H1 (cell line): Measurements from ENCODE around the gene PTPN13. TPM values are rescaled to one million over a fixed set of nuclear protein-coding genes. Genes with fewer than 3 reads are reported as not detected.

Source experiments
- CTCF ChIA-PET: fragments of 300-600 bp; sonication (Branson Sonifier 250); formaldehyde crosslinking; loops from one replicate; lab custom pipeline; 2021; ENCODE audit not compliant: partially characterized antibody; lab: Charles Lee
- POLR2A ChIA-PET: fragments of 300-600 bp; sonication (Branson Sonifier 250); formaldehyde crosslinking; loops from one replicate; lab custom pipeline; 2021; ENCODE audit warnings: inconsistent platforms; ENCODE audit not compliant: partially characterized antibody; lab: Charles Lee
- DNase-seq, 2 experiments: peaks; one replicate each; pipeline versions ENCODE4 v3.0.0 to v3.0.0-alpha.2; 2010 to 2022; ENCODE audit warnings: low spot score in 2 of 2, low read depth in 1 of 2, mixed read lengths in 1 of 2
- FAIRE-seq: peaks from 2 replicates; lab custom pipeline; 2011; peaks lifted over from hg19 to GRCh38; lab: Jason Lieb, UNC
- H2AFZ ChIP-seq: 2 replicates; pipeline ENCODE4 v1.8.1; 2012; ENCODE audit warnings: low read length, inconsistent platforms
- H2AK5ac ChIP-seq: 2 replicates; pipeline ENCODE4 v1.6.1; 2013; ENCODE audit warnings: low read depth, low read length
- H2BK120ac ChIP-seq: replicated peaks from 2 replicates; pipeline ENCODE3; 2013; ENCODE audit warnings: low read depth, low read length, inconsistent platforms
- H2BK12ac ChIP-seq: 2 replicates; pipeline ENCODE4 v1.6.1; 2013; ENCODE audit warnings: low read depth, low read length
- H2BK15ac ChIP-seq: 2 replicates; pipeline ENCODE4 v1.6.1; 2013; ENCODE audit warnings: low read length
- H2BK20ac ChIP-seq: 2 replicates; pipeline ENCODE4 v1.6.1; 2013; ENCODE audit warnings: low read length
- H2BK5ac ChIP-seq: 2 replicates; pipeline ENCODE4 v1.6.1; 2013; ENCODE audit warnings: low read depth, low read length
- H3K14ac ChIP-seq: 2 replicates; pipeline ENCODE4 v1.6.1; 2013; ENCODE audit warnings: inconsistent platforms; ENCODE audit not compliant: insufficient read length
- H3K18ac ChIP-seq: 2 replicates; pipeline ENCODE4 v1.6.1; 2013; ENCODE audit warnings: low read length; ENCODE audit errors: extremely low read depth
- H3K23ac ChIP-seq: 2 replicates; pipeline ENCODE4 v1.6.1; 2013; ENCODE audit warnings: inconsistent platforms; ENCODE audit not compliant: insufficient read length
- H3K23me2 ChIP-seq: 2 replicates; pipeline ENCODE4 v1.6.1; 2013; ENCODE audit warnings: low read depth, low read length
- H3K27ac ChIP-seq: 2 replicates; pipeline ENCODE4 v1.6.1; 2011; ENCODE audit warnings: low read depth, low read length, inconsistent platforms
- H3K27me3 ChIP-seq, 4 experiments: replicated peaks in 1 of 4; 1 replicate in 1 of 4; 2 replicates in 3 of 4; pipeline versions ENCODE4 v1.6.1 to v1.8.1; 2011 to 2013; ENCODE audit warnings: low read length in 3 of 4, mild to moderate bottlenecking in 3 of 4, inconsistent platforms in 2 of 4, mixed read lengths in 2 of 4, moderate library complexity in 1 of 4; ENCODE audit not compliant: control insufficient read depth in 3 of 4, insufficient read depth in 3 of 4; ENCODE audit errors: extremely low read depth in 1 of 4
- H3K36me3 ChIP-seq, 4 experiments: 2 replicates each; pipeline versions ENCODE4 v1.6.1 to v1.8.1; 2011 to 2013; ENCODE audit warnings: mild to moderate bottlenecking in 4 of 4, low read length in 3 of 4, moderate library complexity in 2 of 4, control low read depth in 1 of 4, inconsistent platforms in 1 of 4; ENCODE audit not compliant: insufficient read depth in 4 of 4, control insufficient read depth in 2 of 4
- H3K4ac ChIP-seq: replicated peaks from 2 replicates; pipeline ENCODE3; 2013; ENCODE audit warnings: low read length, low read depth, mixed read lengths, inconsistent platforms; ENCODE audit not compliant: insufficient read length
- H3K4me1 ChIP-seq, 4 experiments: replicated peaks in 1 of 4; 1 replicate in 1 of 4; 2 replicates in 3 of 4; pipeline versions ENCODE4 v1.6.1 to v1.8.1; 2011 to 2013; ENCODE audit warnings: low read length in 3 of 4, inconsistent platforms in 2 of 4, mixed read lengths in 1 of 4; ENCODE audit not compliant: insufficient read depth in 4 of 4, control insufficient read depth in 3 of 4
- H3K4me2 ChIP-seq, 2 experiments: 2 replicates each; pipeline versions ENCODE4 v1.6.1 to v1.8.1; 2011 to 2013; ENCODE audit warnings: low read depth in 2 of 2, low read length in 2 of 2, control low read depth in 1 of 2, inconsistent platforms in 1 of 2, mild to moderate bottlenecking in 1 of 2; ENCODE audit not compliant: insufficient read depth in 1 of 2
- H3K4me3 ChIP-seq, 4 experiments: fragments of 200-600, 300-600 bp in 1 of 4; sonication (generic), shearing (Covaris generic), sonication (Bioruptor Twin) in 1 of 4; 2 replicates each; pipeline versions ENCODE4 v1.5.1 to v1.8.1; 2011 to 2016; ENCODE audit warnings: low read length in 4 of 4, low read depth in 3 of 4, control low read depth in 2 of 4, inconsistent platforms in 2 of 4, mild to moderate bottlenecking in 2 of 4, mixed read lengths in 1 of 4, moderate library complexity in 1 of 4; ENCODE audit not compliant: insufficient read depth in 2 of 4; ENCODE audit errors: extremely low read depth in 1 of 4
- H3K56ac ChIP-seq: replicated peaks from 2 replicates; pipeline ENCODE3; 2013; ENCODE audit warnings: low read depth, mild to moderate bottlenecking, mixed read lengths, low read length, inconsistent platforms; ENCODE audit not compliant: insufficient read length
- H3K79me1 ChIP-seq: 2 replicates; pipeline ENCODE4 v1.6.1; 2013; ENCODE audit warnings: low read depth, low read length, control low read depth
- H3K79me2 ChIP-seq, 2 experiments: 2 replicates each; pipeline versions ENCODE4 v1.6.1 to v1.8.1; 2012 to 2013; ENCODE audit warnings: low read length in 2 of 2, mild to moderate bottlenecking in 2 of 2, inconsistent platforms in 1 of 2; ENCODE audit not compliant: insufficient read depth in 2 of 2, control insufficient read depth in 1 of 2
- H3K9ac ChIP-seq, 4 experiments: replicated peaks in 1 of 4; 1 replicate in 1 of 4; 2 replicates in 3 of 4; pipeline versions ENCODE4 v1.6.1 to v1.8.1; 2011 to 2013; ENCODE audit warnings: low read depth in 3 of 4, low read length in 3 of 4, control low read depth in 2 of 4, mild to moderate bottlenecking in 2 of 4, moderate library complexity in 2 of 4, inconsistent platforms in 1 of 4; ENCODE audit errors: extremely low read depth in 1 of 4
- H3K9me3 ChIP-seq, 2 experiments: 2 replicates each; pipeline versions ENCODE4 v1.6.1 to v1.8.1; 2012 to 2013; ENCODE audit warnings: mild to moderate bottlenecking in 2 of 2, moderate library complexity in 2 of 2, control low read depth in 1 of 2, inconsistent platforms in 1 of 2, low read depth in 1 of 2, low read length in 1 of 2, mixed read lengths in 1 of 2; ENCODE audit not compliant: insufficient read depth in 2 of 2
- H4K20me1 ChIP-seq, 2 experiments: replicated peaks in 1 of 2; 2 replicates each; pipeline versions ENCODE3 to v1.8.1; 2011 to 2013; ENCODE audit warnings: inconsistent platforms in 2 of 2, low read length in 2 of 2, mild to moderate bottlenecking in 1 of 2; ENCODE audit not compliant: insufficient read depth in 2 of 2, control insufficient read depth in 1 of 2
- H4K5ac ChIP-seq: 2 replicates; pipeline ENCODE4 v1.6.1; 2013; ENCODE audit warnings: low read length, low read depth, mixed read lengths, inconsistent platforms; ENCODE audit not compliant: insufficient read length
- H4K8ac ChIP-seq: 2 replicates; pipeline ENCODE4 v1.8.0; 2013; ENCODE audit warnings: mild to moderate bottlenecking, moderate library complexity, low read length, inconsistent platforms; ENCODE audit not compliant: insufficient read depth; ENCODE audit errors: extremely low read depth
- H4K91ac ChIP-seq: replicated peaks from 2 replicates; pipeline ENCODE3; 2013; ENCODE audit warnings: low read length, mixed read lengths, inconsistent platforms; ENCODE audit not compliant: insufficient read length
- ASH2L ChIP-seq: fragments of 200-600, 300-600 bp; sonication (generic); IDR thresholded peaks from one replicate; pipeline ENCODE4 v1.7.1; 2017; ENCODE audit warnings: low read length
- ATF3 ChIP-seq: IDR thresholded peaks from 2 replicates; pipeline ENCODE4 v1.6.1; 2011; ENCODE audit warnings: low read depth, mild to moderate bottlenecking, low read length; ENCODE audit not compliant: insufficient read depth
- CHD1 ChIP-seq: IDR thresholded peaks from 2 replicates; pipeline ENCODE4 v1.6.1; 2012; ENCODE audit warnings: low read depth, low read length, improper control_type of control experiment
- FOSL1 ChIP-seq: IDR thresholded peaks from 2 replicates; pipeline ENCODE4 v1.6.1; 2011; ENCODE audit warnings: mild to moderate bottlenecking, low read depth, low read length, moderate library complexity; ENCODE audit not compliant: insufficient read depth
- JUN ChIP-seq: IDR thresholded peaks from 2 replicates; pipeline ENCODE4 v1.6.1; 2011; ENCODE audit warnings: low read depth, mild to moderate bottlenecking, improper control_type of control experiment, low read length
- KDM4A ChIP-seq: IDR thresholded peaks from one replicate; pipeline ENCODE4 v1.7.1; 2012; ENCODE audit warnings: low read depth, mild to moderate bottlenecking, moderate library complexity, low read length, inconsistent platforms; ENCODE audit not compliant: severe bottlenecking
- POU5F1 ChIP-seq: IDR thresholded peaks from 2 replicates; pipeline ENCODE4 v1.6.1; 2011; ENCODE audit warnings: low read depth, mild to moderate bottlenecking, low read length, moderate library complexity
- RAD21 ChIP-seq, 2 experiments: IDR thresholded peaks in 1 of 2; conservative IDR thresholded peaks in 1 of 2; 2 replicates each; pipeline ENCODE4 v1.6.1; 2011; ENCODE audit warnings: low read depth in 2 of 2, low read length in 2 of 2, improper control_type of control experiment in 1 of 2, inconsistent platforms in 1 of 2, mild to moderate bottlenecking in 1 of 2, moderate library complexity in 1 of 2
- RBBP5 ChIP-seq: IDR thresholded peaks from 2 replicates; pipeline ENCODE4 v1.7.1; 2012; ENCODE audit warnings: low read depth, mild to moderate bottlenecking, inconsistent platforms, low read length, moderate library complexity, borderline replicate concordance
- RNF2 ChIP-seq: fragments of 200-900, 300-1000 bp; sonication (generic); IDR thresholded peaks from 2 replicates; pipeline ENCODE4 v1.7.1; 2016; ENCODE audit warnings: borderline replicate concordance, low read depth, mild to moderate bottlenecking, antibody characterized with exemption, low read length; ENCODE audit not compliant: poor library complexity, severe bottlenecking; ENCODE audit errors: missing control alignments
- SIRT6 ChIP-seq: IDR thresholded peaks from one replicate; pipeline ENCODE4 v1.7.1; 2012; ENCODE audit warnings: low read length, inconsistent platforms
- SP2 ChIP-seq: IDR thresholded peaks from 2 replicates; pipeline ENCODE4 v1.6.1; 2012; ENCODE audit warnings: mild to moderate bottlenecking, low read length, inconsistent platforms
- SUZ12 ChIP-seq: fragments of 200-600 bp; sonication (generic); IDR thresholded peaks from 2 replicates; pipeline ENCODE4 v1.6.1; 2012; ENCODE audit warnings: mild to moderate bottlenecking, inconsistent platforms, low read length, moderate library complexity, mixed read lengths
- TAF7 ChIP-seq: optimal IDR thresholded peaks from 2 replicates; pipeline ENCODE3; 2011; ENCODE audit warnings: low read depth, mild to moderate bottlenecking, inconsistent platforms, low read length, moderate library complexity, borderline replicate concordance
- polyA plus RNA-seq, 7 experiments: library from polyadenylated mRNA; depleted of rRNA in 3 of 7; stranded (reverse) in 5 of 7; unstranded in 2 of 7; fragments of >200 nt in 5 of 7; fragments of 200-250 nt in 2 of 7; gene quantifications; 1 replicate in 5 of 7; 2 replicates in 1 of 7; 4 replicates in 1 of 7; pipeline versions ENCODE4 v1.2.1 to v1.2.3, GENCODE V29; 2011 to 2013; ENCODE audit warnings: missing spikeins in 2 of 7, mixed read lengths in 2 of 7
- total RNA-seq: library from RNA; stranded (reverse); fragmentation: NEBNext Ultra II Directional; extraction: Animal tissue kit (Norgen Biotek cat#: 25700); gene quantifications from 2 replicates; pipeline ENCODE4 v1.2.1, GENCODE V29; 2021

Gene PTPN13
- total and polyA plus RNA-seq, 2 of the 8 experiments (the other 6 are each of a cell fraction or from before 2014, with no cell fraction given), result 12.7 to 57.9 TPM

DNA sequence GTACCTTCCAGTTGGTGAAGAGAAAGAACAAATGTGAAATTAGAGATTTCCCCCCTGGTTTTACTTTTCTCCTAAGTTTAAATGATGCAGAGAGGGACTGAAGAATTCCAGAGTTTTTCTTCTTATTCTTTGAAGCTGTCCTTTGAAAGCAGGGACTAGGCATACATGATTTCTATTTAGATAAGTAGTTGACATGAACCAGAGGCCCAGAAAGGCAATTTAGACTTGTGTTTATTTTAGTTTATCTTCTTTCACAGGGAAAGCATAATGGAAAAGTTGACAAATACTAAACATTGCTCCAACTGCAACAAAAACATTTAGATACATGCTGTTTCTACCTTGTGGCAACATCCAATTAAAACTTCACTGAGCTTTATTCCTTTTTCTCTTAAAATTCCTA lies 32.0 kb downstream of the PTPN13 start:
- no peak overlapping the region for H2AK5ac ChIP-seq
- ChIA-PET POLR2A (interaction anchor here (1.0 kb wide), 1 partner anchor 14 kb away, joined by 6 read pairs; no protein-coding TSS in a partner anchor), CTCF (interaction anchor here (1.0 kb wide), 1 partner anchor 127 kb away, joined by 4 read pairs; no protein-coding TSS in a partner anchor)
- H4K20me1 ChIP-seq, result peaks cover 0 to 2% of the 10 kb centered on the region in 2 experiments
- no peak overlapping the region for H3K4ac ChIP-seq
- H3K9ac ChIP-seq, result no peak overlapping the region
- H3K36me3 ChIP-seq, result no peaks in the 10 kb centered on the region
- FAIRE-seq, result no peak
- no peak overlapping the region for H4K91ac ChIP-seq
- no peaks in the 10 kb centered on the region for H3K9me3 ChIP-seq
- H3K23ac ChIP-seq, result no peak overlapping the region
- no peak overlapping the region for H3K4me3 ChIP-seq
- no peak overlapping the region for H2AFZ ChIP-seq
- H2BK5ac ChIP-seq, result no peak overlapping the region
- H3K18ac ChIP-seq, result no peak overlapping the region
- no peak overlapping the region for H4K5ac ChIP-seq
- H2BK120ac ChIP-seq, result no peak overlapping the region
- H3K4me2 ChIP-seq, result no peak overlapping the region
- DNase-seq, result no peak
- H3K27me3 ChIP-seq, result no peaks in the 10 kb centered on the region
- no peak overlapping the region for H3K56ac ChIP-seq
- no peak overlapping the region for H3K14ac ChIP-seq
- H3K27ac ChIP-seq, result no peak overlapping the region
- no peak overlapping the region for H2BK12ac ChIP-seq
- H2BK20ac ChIP-seq, result no peak overlapping the region
- no peak overlapping the region for H2BK15ac ChIP-seq
- no peaks in the 10 kb centered on the region for H3K23me2 ChIP-seq
- peaks cover 2% of the 10 kb centered on the region; the same call in 1 of the 2 replicates for H3K79me1 ChIP-seq
- peaks cover 0 to 65% of the 10 kb centered on the region in 2 experiments; a peak in 2 of 4 replicates for H3K79me2 ChIP-seq
- peaks cover 0 to 2% (median 0%) of the 10 kb centered on the region in 4 experiments; a peak in 1 of 7 replicates for H3K4me1 ChIP-seq
- H4K8ac ChIP-seq, result no peak overlapping the region
- TF ChIP-seq JUN (no peak), RAD21 (IDR thresholded peaks at IDR 0.05 in 1 of 2, conservative IDR thresholded peaks at IDR 0.05 in 1 of 2; ENCODE audit: low read depth in 2 of 2, low read length in 2 of 2) (no peak), POU5F1 (no peak), SIRT6 (no peak), ATF3 (no peak), FOSL1 (no peak), SP2 (no peak), CHD1 (no peak), TAF7 (no peak), ASH2L (no peak), KDM4A (no peak), RBBP5 (no peak), RNF2 (no peak), SUZ12 (no peak)
